Measurements from ENCODE around the gene SLC22A2.

GRCh38 chr6:160256445-160256844 lies 2.2 kb downstream of the SLC22A2 start:
- TF ChIP-seq CTCF (IDR thresholded peaks at IDR 0.05; ENCODE audit: borderline replicate concordance, extremely low read depth, low read length, poor library complexity, severe bottlenecking) (no peak), EZH2 (IDR thresholded peaks at IDR 0.05; ENCODE audit: borderline replicate concordance, low read depth, low read length, severe bottlenecking) (no peak)

Data from DND-41 (cell line).